Measurements from ENCODE around the gene ZNF496. TPM values are rescaled to one million over a fixed set of nuclear protein-coding genes. Genes with fewer than 3 reads are reported as not detected.

ZNF496 gene
- total and polyA plus RNA-seq, 2 of the 4 experiments (the other 2 are of a cell fraction): 11.7 to 16.2 TPM

- intact Hi-C loops (cut with micrococcal nuclease): no loop called here
- ATAC-seq (ENCODE audit: low read depth) (no peak), DNase-seq (no peak)
- Histone ChIP-seq H3K9ac (ENCODE audit: low read depth, low read length) (no peak overlapping the region), H2BK120ac (ENCODE audit: low read depth, low read length) (no peak overlapping the region), H3K9me3 (ENCODE audit: control insufficient read depth, insufficient read depth, low read length) (peaks cover 5% of the 10 kb centered on the region; the same call in 1 of the 2 replicates), H2AFZ (replicated peaks; ENCODE audit: low read length, poor library complexity) (no peak overlapping the region), H2AK9ac (replicated peaks; ENCODE audit: low read depth, low read length, poor library complexity) (no peak overlapping the region), H4K91ac (ENCODE audit: insufficient read depth, low read depth, low read length) (no peak overlapping the region), H4K5ac (ENCODE audit: low read depth, low read length) (no peak overlapping the region), H3K14ac (replicated peaks; ENCODE audit: low read depth, low read length) (no peak overlapping the region), H3K36me3 (ENCODE audit: control insufficient read depth, insufficient read depth, low read length) (no peaks in the 10 kb centered on the region), H2BK20ac (ENCODE audit: low read depth, low read length) (no peak overlapping the region), H2BK15ac (ENCODE audit: low read depth, low read length) (no peak overlapping the region), H3K4ac (ENCODE audit: low read depth, low read length) (no peak overlapping the region), H3K4me2 (ENCODE audit: low read depth, low read length) (no peak overlapping the region), H3K79me1 (ENCODE audit: low read depth in 1 of 2, low read length in 2 of 2) (no peaks in the 10 kb centered on the region), H3K27me3 (ENCODE audit: control insufficient read depth, insufficient read depth, low read length) (no peaks in the 10 kb centered on the region), H3K4me3 (ENCODE audit: insufficient read depth, low read depth, low read length) (no peak overlapping the region), H3K4me1 (ENCODE audit: control insufficient read depth, insufficient read depth, low read length) (no peaks in the 10 kb centered on the region), H2AK5ac (ENCODE audit: low read depth, low read length) (no peak overlapping the region), H4K20me1 (ENCODE audit: insufficient read depth, low read length) (no peaks in the 10 kb centered on the region), H3K18ac (ENCODE audit: low read depth, low read length) (no peak overlapping the region), H3K9me1 (ENCODE audit: insufficient read depth, low read length) (no peaks in the 10 kb centered on the region), H3K56ac (ENCODE audit: extremely low read depth, insufficient read depth, low read length) (no peak overlapping the region), H3K23ac (ENCODE audit: low read depth, low read length) (no peak overlapping the region), H4K8ac (ENCODE audit: low read depth in 2 of 2, low read length in 2 of 2) (no peak overlapping the region), H2BK5ac (ENCODE audit: low read depth, low read length, poor library complexity, severe bottlenecking) (no peak overlapping the region), H3K27ac (ENCODE audit: insufficient read depth, low read length) (no peak overlapping the region)
- CTCF ChIA-PET: no interaction called here
- no TSS peak for BruUV-seq (replicated peaks)
- in situ Hi-C loops (cut with MboI; ENCODE audit: low sequenced_read_pairs): no loop called here
- POLR2A ChIA-PET (ENCODE audit: unreplicated experiment): no interaction called here
- dilution Hi-C loops (cut with HindIII; ENCODE audit: low sequenced_read_pairs, unreplicated experiment): no loop called here
- TF ChIP-seq NFE2L2 (IDR thresholded peaks at IDR 0.05; ENCODE audit: low read depth, low read length) (no peak), SMC3 (IDR thresholded peaks at IDR 0.05; ENCODE audit: low read depth, low read length) (no peak), RCOR1 (IDR thresholded peaks at IDR 0.05; ENCODE audit: insufficient replicate concordance, low read length) (no peak), BHLHE40 (IDR thresholded peaks at IDR 0.05; ENCODE audit: low read depth, low read length) (no peak), USF2 (IDR thresholded peaks at IDR 0.05; ENCODE audit: low read depth, low read length) (no peak), CEBPB (IDR thresholded peaks at IDR 0.05; ENCODE audit: low read depth, low read length) (no peak), RFX5 (IDR thresholded peaks at IDR 0.05; ENCODE audit: low read depth, low read length) (no peak), MAFK (IDR thresholded peaks at IDR 0.05; ENCODE audit: low read depth, low read length) (no peak), RAD21 (IDR thresholded peaks at IDR 0.05; ENCODE audit: low read length) (no peak), POLR2A (IDR thresholded peaks at IDR 0.05; ENCODE audit: low read depth, low read length) (no peak), FOS (IDR thresholded peaks at IDR 0.05; ENCODE audit: low read depth, low read length) (no peak), MAZ (IDR thresholded peaks at IDR 0.05; ENCODE audit: borderline replicate concordance, low read depth, low read length) (no peak), ELK1 (IDR thresholded peaks at IDR 0.05; ENCODE audit: borderline replicate concordance, low read depth, low read length) (no peak), CHD1 (IDR thresholded peaks at IDR 0.05; ENCODE audit: low read depth, low read length) (no peak)
- TF ChIP-seq, protein P1, sequence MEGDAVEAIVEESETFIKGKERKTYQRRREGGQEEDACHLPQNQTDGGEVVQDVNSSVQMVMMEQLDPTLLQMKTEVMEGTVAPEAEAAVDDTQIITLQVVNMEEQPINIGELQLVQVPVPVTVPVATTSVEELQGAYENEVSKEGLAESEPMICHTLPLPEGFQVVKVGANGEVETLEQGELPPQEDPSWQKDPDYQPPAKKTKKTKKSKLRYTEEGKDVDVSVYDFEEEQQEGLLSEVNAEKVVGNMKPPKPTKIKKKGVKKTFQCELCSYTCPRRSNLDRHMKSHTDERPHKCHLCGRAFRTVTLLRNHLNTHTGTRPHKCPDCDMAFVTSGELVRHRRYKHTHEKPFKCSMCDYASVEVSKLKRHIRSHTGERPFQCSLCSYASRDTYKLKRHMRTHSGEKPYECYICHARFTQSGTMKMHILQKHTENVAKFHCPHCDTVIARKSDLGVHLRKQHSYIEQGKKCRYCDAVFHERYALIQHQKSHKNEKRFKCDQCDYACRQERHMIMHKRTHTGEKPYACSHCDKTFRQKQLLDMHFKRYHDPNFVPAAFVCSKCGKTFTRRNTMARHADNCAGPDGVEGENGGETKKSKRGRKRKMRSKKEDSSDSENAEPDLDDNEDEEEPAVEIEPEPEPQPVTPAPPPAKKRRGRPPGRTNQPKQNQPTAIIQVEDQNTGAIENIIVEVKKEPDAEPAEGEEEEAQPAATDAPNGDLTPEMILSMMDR (conservative IDR thresholded peaks at IDR 0.05; ENCODE audit: low read depth, low read length): no peak
- WGBS, 2 experiments (ENCODE audit: extremely low coverage in 2 of 2, insufficient read length in 1 of 2): 91% methylated on average over 4 of the region's 14 CpGs; no CpG with 5 or more reads in 1 of the 2 experiments
Measured at GRCh38 chr1:247287460-247287859, 44.2 kb downstream of the ZNF496 start.
